ENCODE data around the gene APC2.

Gene APC2

DNA sequence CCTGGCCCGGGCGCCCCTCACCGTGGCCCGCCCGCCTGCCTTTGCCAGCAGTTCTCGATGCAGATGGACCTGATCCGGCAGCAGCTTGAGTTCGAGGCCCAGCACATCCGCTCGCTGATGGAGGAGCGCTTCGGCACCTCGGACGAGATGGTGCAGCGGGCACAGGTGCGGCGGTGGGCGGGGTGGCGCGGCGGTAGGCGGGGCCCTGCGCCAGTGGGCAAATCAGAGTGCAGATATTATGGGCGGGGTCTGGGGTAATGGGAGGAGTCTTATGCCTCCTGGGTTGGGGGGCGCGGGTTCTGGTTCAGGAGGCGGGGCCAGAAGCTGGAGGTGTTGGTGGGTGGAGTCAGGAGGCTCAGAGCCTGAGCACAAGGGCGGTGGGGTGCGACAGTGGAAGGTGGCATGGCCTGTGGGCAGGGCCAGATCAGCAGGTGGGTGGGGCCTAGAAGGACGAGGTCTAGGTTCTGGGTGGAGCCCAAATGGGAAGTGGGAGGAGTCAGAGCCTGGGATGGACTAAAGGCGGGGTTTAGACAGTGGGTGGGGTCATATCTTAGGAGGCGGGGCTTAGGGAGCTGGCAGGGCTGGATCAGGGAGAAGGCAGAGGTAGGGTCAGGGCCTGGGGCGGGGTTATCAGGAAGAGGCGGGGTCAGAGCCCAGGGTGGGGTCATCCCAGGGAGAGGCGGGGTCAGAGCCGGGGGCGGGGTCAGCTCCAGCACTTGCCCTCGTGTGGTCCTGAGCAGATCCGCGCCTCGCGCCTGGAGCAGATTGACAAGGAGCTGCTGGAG lies 5.6 kb downstream of the APC2 start:
- no peak overlapping the region for H3K9ac ChIP-seq (ENCODE audit: low read depth, low read length)
- H3K4me1 ChIP-seq (ENCODE audit: insufficient read depth, low read length), result peaks cover 3% of the 10 kb centered on the region; the same call in 1 of the 2 replicates
- no peaks in the 10 kb centered on the region for H3K9me3 ChIP-seq (ENCODE audit: control insufficient read depth, insufficient read depth, low read length)
- no peaks in the 10 kb centered on the region for H3K36me3 ChIP-seq (ENCODE audit: insufficient read depth, low read length)

DNA sequence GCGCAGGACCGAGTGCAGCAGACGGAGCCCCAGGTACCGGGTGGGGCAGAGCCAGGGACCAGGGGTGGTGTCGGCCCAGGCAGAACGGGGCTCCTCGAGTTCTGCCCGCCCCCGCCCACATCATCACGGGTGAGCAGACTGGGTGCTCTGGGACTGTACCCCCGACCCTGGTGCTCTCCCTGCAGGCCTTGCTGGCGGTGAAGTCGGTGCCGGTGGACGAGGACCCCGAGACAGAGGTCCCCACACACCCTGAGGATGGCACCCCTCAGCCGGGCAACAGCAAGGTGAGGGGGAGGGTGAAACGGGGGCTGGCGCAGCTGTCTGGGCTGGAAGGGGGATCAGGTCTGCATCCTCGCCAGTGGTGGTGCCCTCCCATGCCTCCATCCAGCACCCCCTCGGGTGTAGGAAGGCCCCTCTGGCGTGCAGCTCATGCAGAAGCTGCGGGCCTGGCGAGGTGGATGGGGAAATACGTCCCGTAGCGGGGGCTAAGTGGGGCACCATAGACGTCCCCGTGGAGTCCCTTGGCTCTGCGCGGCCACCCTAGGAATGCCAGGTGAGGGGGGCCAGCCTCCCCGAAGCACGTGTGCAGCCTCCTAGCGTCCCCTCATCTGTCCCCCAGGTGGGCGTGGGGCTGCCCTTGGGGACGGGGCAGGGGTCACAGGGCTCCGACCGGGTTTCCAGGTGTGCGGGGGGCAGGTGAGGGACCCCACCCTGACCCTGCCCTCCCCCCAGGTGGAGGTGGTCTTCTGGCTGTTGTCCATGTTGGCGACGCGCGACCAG lies 6.4 kb downstream of the APC2 start:
- Histone ChIP-seq H3K9me3 (ENCODE audit: control insufficient read depth, insufficient read depth, low read length) (no peaks in the 10 kb centered on the region), H3K36me3 (ENCODE audit: insufficient read depth, low read length) (no peaks in the 10 kb centered on the region), H3K9ac (ENCODE audit: low read depth, low read length) (no peak overlapping the region), H3K4me1 (ENCODE audit: insufficient read depth, low read length) (peaks cover 3% of the 10 kb centered on the region; the same call in 1 of the 2 replicates)

DNA sequence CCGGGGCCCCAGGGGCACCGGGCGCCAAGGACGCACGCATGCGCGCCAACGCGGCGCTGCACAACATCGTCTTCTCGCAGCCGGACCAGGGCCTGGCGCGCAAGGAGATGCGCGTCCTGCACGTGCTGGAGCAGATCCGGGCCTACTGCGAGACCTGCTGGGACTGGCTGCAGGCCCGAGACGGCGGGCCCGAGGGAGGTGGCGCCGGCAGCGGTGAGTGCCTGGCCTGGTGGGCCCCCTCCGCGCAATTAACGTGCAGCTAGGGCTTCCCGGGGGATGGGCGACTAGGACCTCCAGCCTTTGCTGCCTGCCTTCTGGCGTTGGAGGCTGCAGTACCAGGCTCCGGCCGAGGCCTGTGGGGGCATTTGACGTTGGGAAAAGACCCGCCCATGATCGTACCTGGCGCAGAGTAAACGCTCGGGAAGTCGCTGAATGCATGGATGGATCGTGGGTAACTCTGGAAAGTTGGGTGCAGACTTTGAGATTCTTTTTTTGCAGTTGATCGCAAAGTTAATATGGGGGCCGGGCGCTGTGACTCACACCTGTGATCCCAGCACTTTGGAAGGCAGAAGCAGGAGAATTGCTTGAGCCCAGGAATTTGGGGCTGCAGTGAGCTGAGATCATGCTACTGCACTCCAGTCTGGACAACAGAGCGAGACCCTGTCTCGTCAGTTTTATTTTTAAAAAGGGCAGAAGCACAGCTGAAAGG lies 7.3 kb downstream of the APC2 start:
- H3K9me3 ChIP-seq (ENCODE audit: control insufficient read depth, insufficient read depth, low read length), result no peaks in the 10 kb centered on the region
- H3K9ac ChIP-seq (ENCODE audit: low read depth, low read length), result no peak overlapping the region
- H3K36me3 ChIP-seq (ENCODE audit: insufficient read depth, low read length), result no peaks in the 10 kb centered on the region
- H3K4me1 ChIP-seq (ENCODE audit: insufficient read depth, low read length), result peaks cover 3% of the 10 kb centered on the region; the same call in 1 of the 2 replicates

DNA sequence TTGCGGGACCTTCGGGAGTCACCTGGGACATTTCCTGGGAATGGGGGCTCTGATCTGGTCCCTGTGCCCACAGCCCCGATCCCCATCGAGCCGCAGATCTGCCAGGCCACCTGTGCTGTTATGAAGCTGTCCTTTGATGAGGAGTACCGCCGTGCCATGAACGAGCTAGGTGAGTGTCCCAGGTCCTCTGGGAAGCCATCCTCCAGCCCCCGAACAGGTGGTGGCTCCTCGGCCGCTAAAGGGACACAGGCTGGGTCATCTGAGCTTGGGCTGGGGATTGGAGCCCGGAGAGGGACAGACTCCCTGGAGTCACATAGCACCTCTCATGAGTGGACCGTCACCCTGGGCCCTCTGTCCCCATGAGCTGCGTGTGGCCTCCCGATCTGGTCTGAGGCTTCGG lies 8.0 kb downstream of the APC2 start:
- no peak overlapping the region for H3K9ac ChIP-seq (ENCODE audit: low read depth, low read length)
- H3K9me3 ChIP-seq (ENCODE audit: control insufficient read depth, insufficient read depth, low read length), result no peaks in the 10 kb centered on the region
- H3K36me3 ChIP-seq (ENCODE audit: insufficient read depth, low read length), result no peaks in the 10 kb centered on the region
- H3K4me1 ChIP-seq (ENCODE audit: insufficient read depth, low read length), result peaks cover 3% of the 10 kb centered on the region; the same call in 1 of the 2 replicates

DNA sequence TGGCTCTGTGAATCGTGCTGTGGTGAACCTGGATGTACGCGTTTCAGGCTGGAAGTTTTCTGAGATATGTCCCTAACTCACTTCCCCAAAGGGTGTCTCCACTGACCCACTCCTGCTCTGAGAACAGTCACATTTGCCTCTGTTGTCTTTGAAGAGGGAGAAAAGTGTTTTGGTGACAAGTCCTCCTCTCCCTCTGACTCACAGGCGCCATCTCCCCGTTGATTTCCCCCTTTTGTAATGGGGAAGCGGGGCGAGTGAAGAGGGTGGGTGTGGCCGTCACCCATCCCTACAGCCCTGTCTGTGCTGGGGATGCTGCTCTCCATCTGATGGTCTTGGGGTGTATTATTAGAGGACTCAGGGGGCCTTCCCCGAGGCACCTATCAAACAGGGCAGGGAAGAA lies 9.6 kb downstream of the APC2 start:
- Histone ChIP-seq H3K9me3 (ENCODE audit: control insufficient read depth, insufficient read depth, low read length) (no peaks in the 10 kb centered on the region), H3K4me1 (ENCODE audit: insufficient read depth, low read length) (peaks cover 3% of the 10 kb centered on the region; the same call in 1 of the 2 replicates), H3K9ac (ENCODE audit: low read depth, low read length) (no peak overlapping the region)

DNA sequence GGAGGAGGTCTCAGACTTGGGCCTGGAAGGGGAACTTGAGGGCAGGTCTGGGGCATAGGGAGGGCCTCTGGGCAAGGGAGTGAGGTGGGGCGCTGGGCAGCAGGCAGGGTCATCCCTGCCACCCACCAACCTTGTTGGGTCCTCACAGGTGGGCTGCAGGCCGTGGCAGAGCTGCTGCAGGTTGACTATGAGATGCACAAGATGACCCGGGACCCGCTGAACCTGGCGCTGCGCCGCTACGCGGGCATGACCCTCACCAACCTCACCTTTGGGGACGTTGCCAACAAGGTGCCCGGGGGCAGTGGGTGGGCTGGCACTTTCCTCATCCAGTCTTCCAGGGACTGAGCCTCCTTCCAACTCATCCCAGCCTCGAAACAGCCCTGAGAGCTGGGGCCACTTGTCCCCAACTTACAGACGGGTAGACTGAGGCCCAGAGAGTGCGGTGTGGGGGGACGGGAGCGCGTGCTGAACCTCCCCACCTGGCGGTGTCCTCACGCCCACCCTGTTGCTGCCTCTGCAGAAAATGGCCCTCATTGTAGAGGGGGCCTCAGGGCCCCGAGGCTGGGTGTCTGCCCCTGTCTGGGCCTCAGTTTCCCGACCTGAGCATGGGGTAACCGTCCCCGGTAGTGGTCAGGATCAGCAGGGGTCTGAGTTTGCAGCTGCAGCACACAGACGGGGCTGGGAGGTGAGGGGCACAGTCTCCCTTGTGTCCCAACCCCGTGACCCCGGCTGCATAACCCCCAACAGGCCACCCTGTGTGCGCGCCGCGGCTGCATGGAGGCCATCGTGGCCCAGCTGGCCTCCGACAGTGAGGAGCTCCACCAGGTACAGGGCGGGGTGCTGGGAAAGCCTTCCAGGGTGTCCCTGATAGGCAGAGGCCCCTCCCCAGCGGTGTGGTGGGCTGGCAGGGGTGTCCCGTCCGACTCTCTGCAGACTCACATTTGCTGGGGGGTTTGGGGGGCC lies 10.4 kb downstream of the APC2 start:
- peaks cover 3% of the 10 kb centered on the region; the same call in 1 of the 2 replicates for H3K4me1 ChIP-seq (ENCODE audit: insufficient read depth, low read length)
- H3K9me3 ChIP-seq (ENCODE audit: control insufficient read depth, insufficient read depth, low read length), result no peaks in the 10 kb centered on the region
- H3K9ac ChIP-seq (ENCODE audit: low read depth, low read length), result no peak overlapping the region
- no peaks in the 10 kb centered on the region for H3K36me3 ChIP-seq (ENCODE audit: insufficient read depth, low read length)

More for the DNA sequence above, 9.6 kb downstream of the APC2 start:
- no peaks in the 10 kb centered on the region for H3K36me3 ChIP-seq (ENCODE audit: insufficient read depth, low read length)

DNA sequence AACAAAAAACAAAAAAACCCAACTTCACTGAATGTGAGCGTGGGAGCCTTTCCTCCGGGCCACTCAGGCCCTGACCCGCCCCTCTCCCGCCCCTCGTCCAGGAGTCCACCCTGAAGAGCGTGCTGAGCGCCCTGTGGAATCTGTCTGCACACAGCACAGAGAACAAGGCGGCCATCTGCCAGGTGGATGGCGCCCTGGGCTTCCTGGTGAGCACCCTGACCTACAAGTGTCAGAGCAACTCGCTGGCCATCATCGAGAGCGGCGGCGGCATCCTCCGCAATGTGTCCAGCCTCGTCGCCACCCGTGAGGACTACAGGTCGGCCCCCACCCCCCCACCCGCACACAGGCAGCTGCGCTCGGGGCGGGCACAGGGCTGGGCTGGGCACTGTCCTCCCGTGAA lies 11.9 kb downstream of the APC2 start:
- Histone ChIP-seq H3K4me1 (ENCODE audit: insufficient read depth, low read length) (peaks cover 3% of the 10 kb centered on the region; the same call in 1 of the 2 replicates), H3K9me3 (ENCODE audit: control insufficient read depth, insufficient read depth, low read length) (no peaks in the 10 kb centered on the region), H3K36me3 (ENCODE audit: insufficient read depth, low read length) (no peaks in the 10 kb centered on the region), H3K9ac (ENCODE audit: low read depth, low read length) (no peak overlapping the region)

DNA sequence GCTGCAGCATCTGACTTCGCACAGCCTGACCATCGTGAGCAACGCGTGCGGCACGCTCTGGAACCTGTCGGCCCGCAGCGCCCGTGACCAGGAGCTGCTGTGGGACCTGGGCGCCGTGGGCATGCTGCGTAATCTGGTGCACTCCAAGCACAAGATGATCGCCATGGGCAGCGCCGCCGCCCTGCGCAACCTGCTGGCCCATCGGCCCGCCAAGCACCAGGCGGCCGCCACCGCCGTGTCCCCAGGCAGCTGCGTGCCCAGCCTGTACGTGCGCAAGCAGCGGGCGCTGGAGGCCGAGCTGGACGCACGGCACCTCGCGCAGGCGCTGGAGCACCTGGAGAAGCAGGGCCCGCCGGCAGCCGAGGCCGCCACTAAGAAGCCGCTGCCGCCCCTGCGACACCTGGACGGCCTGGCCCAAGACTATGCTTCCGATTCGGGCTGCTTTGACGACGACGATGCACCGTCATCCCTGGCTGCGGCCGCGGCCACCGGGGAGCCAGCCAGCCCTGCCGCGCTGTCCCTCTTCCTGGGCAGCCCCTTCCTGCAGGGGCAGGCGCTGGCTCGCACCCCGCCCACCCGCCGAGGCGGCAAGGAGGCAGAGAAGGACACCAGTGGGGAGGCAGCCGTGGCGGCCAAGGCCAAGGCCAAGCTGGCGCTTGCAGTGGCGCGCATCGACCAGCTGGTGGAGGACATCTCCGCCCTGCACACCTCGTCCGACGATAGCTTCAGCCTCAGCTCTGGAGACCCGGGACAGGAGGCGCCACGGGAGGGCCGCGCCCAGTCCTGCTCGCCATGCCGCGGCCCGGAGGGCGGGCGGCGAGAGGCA lies 15.5 kb downstream of the APC2 start:
- Histone ChIP-seq H3K9me3 (ENCODE audit: control insufficient read depth, insufficient read depth, low read length) (no peaks in the 10 kb centered on the region), H3K9ac (ENCODE audit: low read depth, low read length) (no peak overlapping the region; the same call in 1 of the 2 replicates), H3K4me1 (ENCODE audit: insufficient read depth, low read length) (no peaks in the 10 kb centered on the region; the same call in 1 of the 2 replicates), H3K36me3 (ENCODE audit: insufficient read depth, low read length) (no peaks in the 10 kb centered on the region)

DNA sequence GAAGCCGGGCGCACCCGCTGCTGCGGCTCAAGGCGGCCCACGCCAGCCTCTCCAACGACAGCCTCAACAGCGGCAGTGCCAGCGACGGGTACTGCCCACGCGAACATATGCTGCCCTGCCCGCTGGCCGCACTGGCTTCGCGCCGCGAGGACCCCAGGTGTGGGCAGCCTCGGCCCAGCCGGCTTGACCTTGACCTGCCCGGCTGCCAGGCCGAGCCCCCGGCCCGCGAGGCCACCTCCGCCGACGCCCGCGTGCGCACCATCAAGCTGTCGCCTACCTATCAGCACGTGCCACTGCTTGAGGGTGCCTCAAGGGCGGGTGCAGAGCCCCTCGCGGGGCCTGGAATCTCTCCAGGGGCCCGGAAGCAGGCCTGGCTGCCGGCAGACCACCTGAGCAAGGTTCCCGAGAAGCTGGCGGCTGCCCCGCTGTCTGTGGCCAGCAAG lies 16.1 kb downstream of the APC2 start:
- Histone ChIP-seq H3K36me3 (ENCODE audit: insufficient read depth, low read length) (no peaks in the 10 kb centered on the region), H3K4me1 (ENCODE audit: insufficient read depth, low read length) (no peaks in the 10 kb centered on the region; the same call in 1 of the 2 replicates), H3K9me3 (ENCODE audit: control insufficient read depth, insufficient read depth, low read length) (no peaks in the 10 kb centered on the region), H3K9ac (ENCODE audit: low read depth, low read length) (no peak overlapping the region)

DNA sequence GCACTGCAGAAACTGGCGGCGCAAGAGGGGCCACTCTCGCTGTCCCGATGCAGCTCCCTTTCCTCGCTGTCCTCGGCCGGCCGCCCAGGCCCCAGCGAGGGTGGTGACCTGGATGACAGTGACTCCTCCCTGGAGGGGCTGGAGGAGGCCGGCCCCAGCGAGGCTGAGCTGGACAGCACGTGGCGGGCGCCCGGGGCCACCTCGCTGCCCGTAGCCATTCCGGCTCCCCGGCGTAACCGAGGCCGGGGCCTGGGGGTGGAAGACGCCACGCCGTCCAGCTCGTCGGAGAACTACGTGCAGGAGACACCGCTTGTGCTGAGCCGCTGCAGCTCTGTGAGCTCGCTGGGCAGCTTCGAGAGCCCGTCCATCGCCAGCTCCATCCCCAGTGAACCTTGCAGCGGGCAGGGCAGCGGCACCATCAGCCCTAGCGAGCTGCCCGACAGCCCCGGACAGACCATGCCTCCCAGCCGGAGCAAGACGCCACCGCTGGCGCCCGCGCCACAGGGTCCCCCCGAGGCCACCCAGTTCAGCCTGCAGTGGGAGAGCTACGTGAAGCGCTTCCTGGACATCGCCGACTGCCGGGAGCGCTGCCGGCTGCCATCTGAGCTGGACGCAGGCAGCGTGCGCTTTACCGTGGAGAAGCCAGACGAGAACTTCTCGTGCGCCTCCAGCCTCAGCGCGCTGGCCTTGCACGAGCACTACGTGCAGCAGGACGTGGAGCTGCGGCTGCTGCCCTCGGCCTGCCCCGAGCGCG lies 16.7 kb downstream of the APC2 start:
- H3K36me3 ChIP-seq (ENCODE audit: insufficient read depth, low read length), result no peaks in the 10 kb centered on the region
- no peaks in the 10 kb centered on the region; the same call in 1 of the 2 replicates for H3K4me1 ChIP-seq (ENCODE audit: insufficient read depth, low read length)
- no peak overlapping the region; the same call in 1 of the 2 replicates for H3K9ac ChIP-seq (ENCODE audit: low read depth, low read length)

DNA sequence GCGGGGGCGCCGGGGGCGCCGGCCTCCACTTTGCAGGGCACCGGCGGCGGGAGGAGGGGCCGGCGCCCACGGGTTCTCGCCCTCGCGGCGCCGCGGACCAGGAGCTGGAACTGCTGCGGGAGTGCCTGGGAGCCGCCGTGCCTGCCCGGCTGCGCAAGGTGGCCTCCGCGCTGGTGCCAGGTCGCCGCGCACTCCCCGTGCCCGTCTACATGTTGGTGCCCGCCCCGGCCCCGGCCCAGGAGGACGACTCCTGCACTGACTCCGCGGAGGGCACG lies 17.2 kb downstream of the APC2 start:
- no peaks in the 10 kb centered on the region; the same call in 1 of the 2 replicates for H3K4me1 ChIP-seq (ENCODE audit: insufficient read depth, low read length)
- H3K36me3 ChIP-seq (ENCODE audit: insufficient read depth, low read length), result no peaks in the 10 kb centered on the region
- no peaks in the 10 kb centered on the region for H3K9me3 ChIP-seq (ENCODE audit: control insufficient read depth, insufficient read depth, low read length)
- no peak overlapping the region for H3K9ac ChIP-seq (ENCODE audit: low read depth, low read length)

More for the DNA sequence above, 16.7 kb downstream of the APC2 start:
- no peaks in the 10 kb centered on the region for H3K9me3 ChIP-seq (ENCODE audit: control insufficient read depth, insufficient read depth, low read length)

DNA sequence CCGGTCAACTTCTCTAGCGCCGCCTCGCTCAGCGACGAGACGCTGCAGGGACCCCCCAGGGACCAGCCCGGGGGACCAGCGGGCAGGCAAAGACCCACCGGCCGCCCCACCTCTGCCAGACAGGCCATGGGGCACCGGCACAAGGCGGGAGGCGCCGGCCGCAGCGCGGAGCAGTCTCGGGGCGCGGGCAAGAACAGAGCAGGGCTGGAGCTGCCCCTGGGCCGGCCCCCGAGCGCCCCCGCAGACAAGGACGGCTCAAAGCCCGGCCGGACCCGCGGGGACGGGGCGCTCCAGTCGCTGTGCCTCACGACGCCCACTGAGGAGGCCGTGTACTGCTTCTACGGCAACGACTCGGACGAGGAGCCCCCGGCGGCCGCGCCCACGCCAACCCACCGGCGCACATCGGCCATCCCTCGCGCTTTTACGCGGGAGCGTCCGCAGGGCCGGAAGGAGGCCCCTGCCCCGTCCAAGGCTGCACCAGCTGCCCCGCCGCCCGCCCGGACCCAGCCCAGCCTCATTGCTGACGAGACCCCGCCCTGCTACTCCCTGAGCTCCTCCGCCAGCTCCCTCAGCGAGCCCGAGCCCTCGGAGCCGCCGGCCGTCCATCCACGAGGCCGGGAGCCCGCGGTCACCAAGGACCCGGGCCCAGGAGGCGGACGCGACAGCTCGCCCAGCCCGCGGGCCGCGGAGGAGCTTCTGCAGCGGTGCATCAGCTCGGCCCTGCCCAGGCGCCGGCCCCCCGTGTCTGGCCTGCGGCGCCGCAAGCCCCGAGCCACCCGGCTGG lies 17.8 kb downstream of the APC2 start:
- Histone ChIP-seq H3K36me3 (ENCODE audit: insufficient read depth, low read length) (no peaks in the 10 kb centered on the region), H3K9me3 (ENCODE audit: control insufficient read depth, insufficient read depth, low read length) (no peaks in the 10 kb centered on the region), H3K4me1 (ENCODE audit: insufficient read depth, low read length) (no peaks in the 10 kb centered on the region; the same call in 1 of the 2 replicates), H3K9ac (ENCODE audit: low read depth, low read length) (no peak overlapping the region)

Data from ES-I3 (cell line).